ENCODE results near the gene SPAG17. TPM values are rescaled to one million over a fixed set of nuclear protein-coding genes. Genes with fewer than 3 reads are reported as not detected.

SPAG17 gene
- total and polyA plus RNA-seq, 2 experiments from 2014 or later = 0.36 to 1.7 TPM

DNA sequence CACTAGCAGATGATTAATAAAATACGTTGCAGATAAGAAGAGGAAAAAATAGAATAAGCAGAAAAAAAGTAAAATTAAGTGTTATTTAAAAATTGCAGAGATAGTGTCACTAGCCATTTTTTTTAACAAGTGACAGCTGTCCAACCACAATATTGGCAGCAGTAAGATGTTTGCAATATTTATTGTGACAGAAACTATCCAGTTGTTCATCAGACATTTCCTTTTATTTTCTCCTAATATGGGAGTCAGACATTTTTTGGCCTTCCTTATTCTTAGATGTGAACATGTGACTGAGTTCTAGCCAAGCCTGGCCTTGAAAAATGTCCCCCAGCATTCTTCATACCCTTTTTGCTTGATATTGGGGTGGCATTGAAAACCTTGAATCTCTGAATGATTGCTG is 3.4 kb upstream of the SPAG17 start:
- Histone ChIP-seq H4K20me1 (ENCODE audit: insufficient read depth, poor library complexity, severe bottlenecking) (no peaks in the 10 kb centered on the region), H3K79me2 (no peaks in the 10 kb centered on the region), H3K27me3 (no peaks in the 10 kb centered on the region), H3K27ac (no peak overlapping the region), H2AFZ (no peak overlapping the region), H3K4me3 (no peak overlapping the region), H3K4me2 (no peak overlapping the region), H3K4me1 (ENCODE audit: insufficient read depth) (no peaks in the 10 kb centered on the region), H3K9me3 (ENCODE audit: low read depth) (no peaks in the 10 kb centered on the region), H3K9me2 (replicated peaks; ENCODE audit: insufficient read depth) (no peaks in the 10 kb centered on the region), H3K36me3 (replicated peaks; ENCODE audit: insufficient read depth, low read depth) (no peaks in the 10 kb centered on the region)
- DNase-seq (ENCODE audit: low spot score) = no peak
- TF ChIP-seq EZH2 (IDR thresholded peaks at IDR 0.05; ENCODE audit: borderline replicate concordance) (no peak), EZH2phosphoT487 (IDR thresholded peaks at IDR 0.05; ENCODE audit: low read depth, severe bottlenecking, unreplicated experiment) (no peak)
- TF ChIP-seq, protein P1, sequence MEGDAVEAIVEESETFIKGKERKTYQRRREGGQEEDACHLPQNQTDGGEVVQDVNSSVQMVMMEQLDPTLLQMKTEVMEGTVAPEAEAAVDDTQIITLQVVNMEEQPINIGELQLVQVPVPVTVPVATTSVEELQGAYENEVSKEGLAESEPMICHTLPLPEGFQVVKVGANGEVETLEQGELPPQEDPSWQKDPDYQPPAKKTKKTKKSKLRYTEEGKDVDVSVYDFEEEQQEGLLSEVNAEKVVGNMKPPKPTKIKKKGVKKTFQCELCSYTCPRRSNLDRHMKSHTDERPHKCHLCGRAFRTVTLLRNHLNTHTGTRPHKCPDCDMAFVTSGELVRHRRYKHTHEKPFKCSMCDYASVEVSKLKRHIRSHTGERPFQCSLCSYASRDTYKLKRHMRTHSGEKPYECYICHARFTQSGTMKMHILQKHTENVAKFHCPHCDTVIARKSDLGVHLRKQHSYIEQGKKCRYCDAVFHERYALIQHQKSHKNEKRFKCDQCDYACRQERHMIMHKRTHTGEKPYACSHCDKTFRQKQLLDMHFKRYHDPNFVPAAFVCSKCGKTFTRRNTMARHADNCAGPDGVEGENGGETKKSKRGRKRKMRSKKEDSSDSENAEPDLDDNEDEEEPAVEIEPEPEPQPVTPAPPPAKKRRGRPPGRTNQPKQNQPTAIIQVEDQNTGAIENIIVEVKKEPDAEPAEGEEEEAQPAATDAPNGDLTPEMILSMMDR (IDR thresholded peaks at IDR 0.05; ENCODE audit: poor library complexity) = no peak
- WGBS (ENCODE audit: low lambda C conversion rate, missing lambda C conversion rate) = 88% methylated on average over 1 of the region's 1 CpG

DNA sequence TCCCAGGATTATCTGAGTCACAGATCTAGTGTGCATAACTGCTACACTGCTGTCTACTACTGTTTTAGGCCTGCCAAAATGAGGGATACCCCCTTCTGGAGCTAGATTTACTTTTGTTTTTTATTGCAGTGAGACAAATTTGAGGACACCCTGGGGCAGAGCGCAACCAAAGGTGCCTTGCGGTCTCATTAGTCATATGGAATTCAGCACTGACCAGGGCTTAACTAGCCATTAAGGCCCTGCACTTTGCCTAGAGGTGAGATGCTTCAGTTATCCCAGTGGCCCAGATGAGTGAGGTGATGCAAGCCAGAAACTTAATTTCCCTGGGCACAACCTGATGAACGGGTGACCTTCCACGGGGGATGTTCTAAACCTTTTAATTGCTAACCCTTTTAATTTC is 998 bp upstream of the SPAG17 start:
- 78% methylated on average over 4 of the region's 4 CpGs for WGBS (ENCODE audit: low lambda C conversion rate, missing lambda C conversion rate)
- no peaks in the 10 kb centered on the region for H3K36me3 ChIP-seq (replicated peaks; ENCODE audit: insufficient read depth, low read depth)
- no peaks in the 10 kb centered on the region for H3K9me3 ChIP-seq (ENCODE audit: low read depth)
- no peaks in the 10 kb centered on the region for H3K27me3 ChIP-seq
- no peaks in the 10 kb centered on the region for H3K79me2 ChIP-seq
- no peaks in the 10 kb centered on the region for H3K4me1 ChIP-seq (ENCODE audit: insufficient read depth)
- H4K20me1 ChIP-seq (ENCODE audit: insufficient read depth, poor library complexity, severe bottlenecking) = no peaks in the 10 kb centered on the region
- H2AFZ ChIP-seq = no peak overlapping the region
- H3K4me3 ChIP-seq = no peak overlapping the region
- no peaks in the 10 kb centered on the region for H3K9me2 ChIP-seq (replicated peaks; ENCODE audit: insufficient read depth)
- H3K4me2 ChIP-seq = peak overlapping the region; percentile 84
- no peak for DNase-seq (ENCODE audit: low spot score)
- TF ChIP-seq EZH2 (IDR thresholded peaks at IDR 0.05; ENCODE audit: borderline replicate concordance) (no peak), EZH2phosphoT487 (IDR thresholded peaks at IDR 0.05; ENCODE audit: low read depth, severe bottlenecking, unreplicated experiment) (no peak)
- TF ChIP-seq, protein P1 (IDR thresholded peaks at IDR 0.05; ENCODE audit: poor library complexity) = no peak
- H3K27ac ChIP-seq = no peak overlapping the region

DNA sequence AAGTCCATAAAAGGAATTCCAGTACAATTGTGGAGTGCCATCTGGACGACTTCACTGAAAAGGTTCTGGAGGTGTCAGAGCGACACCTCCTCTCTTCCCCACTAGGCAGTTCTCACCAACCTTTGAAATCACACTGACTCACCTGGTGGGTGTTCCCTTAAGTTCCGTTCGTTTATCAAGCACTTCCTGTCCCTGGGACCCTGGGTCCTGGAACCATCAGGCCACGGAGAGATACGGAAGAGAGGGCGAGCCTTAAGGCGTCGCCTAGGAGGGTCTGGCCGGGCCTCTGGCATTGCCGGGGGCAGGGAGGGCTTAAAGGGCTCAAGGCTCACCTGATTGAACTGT is 317 bp downstream of the SPAG17 start:
- Histone ChIP-seq H2AFZ (peak overlapping the region; percentile 88), H3K27ac (peak overlapping the region; percentile 62), H3K9me3 (ENCODE audit: low read depth) (no peaks in the 10 kb centered on the region)

More for the DNA sequence above, 317 bp downstream of the SPAG17 start:
- no peaks in the 10 kb centered on the region for H3K9me2 ChIP-seq (replicated peaks; ENCODE audit: insufficient read depth)
- H3K4me2 ChIP-seq = peak overlapping the region; percentile 84
- H3K36me3 ChIP-seq (replicated peaks; ENCODE audit: insufficient read depth, low read depth) = no peaks in the 10 kb centered on the region
- H3K79me2 ChIP-seq = no peaks in the 10 kb centered on the region
- H3K4me1 ChIP-seq (ENCODE audit: insufficient read depth) = no peaks in the 10 kb centered on the region
- TF ChIP-seq EZH2phosphoT487 (IDR thresholded peaks at IDR 0.05; ENCODE audit: low read depth, severe bottlenecking, unreplicated experiment) = no peak
- TF ChIP-seq, protein P1 (IDR thresholded peaks at IDR 0.05; ENCODE audit: poor library complexity) = no peak
- TF ChIP-seq EZH2 (IDR thresholded peaks at IDR 0.05; ENCODE audit: borderline replicate concordance) = no peak
- peak; percentile 37 for DNase-seq (ENCODE audit: low spot score)
- 44% methylated on average over 11 of the region's 11 CpGs for WGBS (ENCODE audit: low lambda C conversion rate, missing lambda C conversion rate)
- H4K20me1 ChIP-seq (ENCODE audit: insufficient read depth, poor library complexity, severe bottlenecking) = no peaks in the 10 kb centered on the region
- H3K27me3 ChIP-seq = no peaks in the 10 kb centered on the region
- H3K4me3 ChIP-seq = peak overlapping the region; percentile 33

Measured in hepatocyte (in vitro differentiated cells).